ENCODE measurements around the gene TMEM270. TPM values are rescaled to one million over a fixed set of nuclear protein-coding genes. Genes with fewer than 3 reads are reported as not detected.

The TMEM270 gene
- total RNA-seq, 1 donor from 2014 or later = not detected

GRCh38 chr7:73839290-73839689 is 21.7 kb upstream of the TMEM270 start:
- Mint-ChIP-seq H3K4me1 (ENCODE audit: unreplicated experiment) (peaks cover 11% of the 10 kb centered on the region), H3K36me3 (ENCODE audit: low read depth, unreplicated experiment) (no peaks in the 10 kb centered on the region), H3K27ac (ENCODE audit: unreplicated experiment) (no peak overlapping the region), H3K9me3 (ENCODE audit: unreplicated experiment) (no peaks in the 10 kb centered on the region), H3K27me3 (ENCODE audit: unreplicated experiment) (peaks cover 11% of the 10 kb centered on the region), H3K4me3 (ENCODE audit: unreplicated experiment) (no peak overlapping the region)
- TF ChIP-seq, protein P1, sequence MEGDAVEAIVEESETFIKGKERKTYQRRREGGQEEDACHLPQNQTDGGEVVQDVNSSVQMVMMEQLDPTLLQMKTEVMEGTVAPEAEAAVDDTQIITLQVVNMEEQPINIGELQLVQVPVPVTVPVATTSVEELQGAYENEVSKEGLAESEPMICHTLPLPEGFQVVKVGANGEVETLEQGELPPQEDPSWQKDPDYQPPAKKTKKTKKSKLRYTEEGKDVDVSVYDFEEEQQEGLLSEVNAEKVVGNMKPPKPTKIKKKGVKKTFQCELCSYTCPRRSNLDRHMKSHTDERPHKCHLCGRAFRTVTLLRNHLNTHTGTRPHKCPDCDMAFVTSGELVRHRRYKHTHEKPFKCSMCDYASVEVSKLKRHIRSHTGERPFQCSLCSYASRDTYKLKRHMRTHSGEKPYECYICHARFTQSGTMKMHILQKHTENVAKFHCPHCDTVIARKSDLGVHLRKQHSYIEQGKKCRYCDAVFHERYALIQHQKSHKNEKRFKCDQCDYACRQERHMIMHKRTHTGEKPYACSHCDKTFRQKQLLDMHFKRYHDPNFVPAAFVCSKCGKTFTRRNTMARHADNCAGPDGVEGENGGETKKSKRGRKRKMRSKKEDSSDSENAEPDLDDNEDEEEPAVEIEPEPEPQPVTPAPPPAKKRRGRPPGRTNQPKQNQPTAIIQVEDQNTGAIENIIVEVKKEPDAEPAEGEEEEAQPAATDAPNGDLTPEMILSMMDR (IDR thresholded peaks at IDR 0.05; ENCODE audit: unreplicated experiment) = no peak
- DNase-seq (ENCODE audit: low spot score) = no peak

- no peak overlapping the region for H3K27ac Mint-ChIP-seq (ENCODE audit: unreplicated experiment)
- TF ChIP-seq, protein P1 (IDR thresholded peaks at IDR 0.05; ENCODE audit: unreplicated experiment) = peak; percentile 49
- no peak for DNase-seq (ENCODE audit: low spot score)
- peaks cover 16% of the 10 kb centered on the region for H3K4me1 Mint-ChIP-seq (ENCODE audit: unreplicated experiment)
- H3K4me3 Mint-ChIP-seq (ENCODE audit: unreplicated experiment) = no peak overlapping the region
- H3K27me3 Mint-ChIP-seq (ENCODE audit: unreplicated experiment) = peaks cover 11% of the 10 kb centered on the region
- no peaks in the 10 kb centered on the region for H3K36me3 Mint-ChIP-seq (ENCODE audit: low read depth, unreplicated experiment)
- H3K9me3 Mint-ChIP-seq (ENCODE audit: unreplicated experiment) = no peaks in the 10 kb centered on the region
Measured at GRCh38 chr7:73839743-73840714, 20.9 kb upstream of the TMEM270 start.

GRCh38 chr7:73840715-73841379 is 20.1 kb upstream of the TMEM270 start:
- Mint-ChIP-seq H3K27me3 (ENCODE audit: unreplicated experiment) (peaks cover 11% of the 10 kb centered on the region), H3K27ac (ENCODE audit: unreplicated experiment) (no peak overlapping the region), H3K4me3 (ENCODE audit: unreplicated experiment) (no peak overlapping the region), H3K9me3 (ENCODE audit: unreplicated experiment) (no peaks in the 10 kb centered on the region), H3K36me3 (ENCODE audit: low read depth, unreplicated experiment) (no peaks in the 10 kb centered on the region), H3K4me1 (ENCODE audit: unreplicated experiment) (peaks cover 19% of the 10 kb centered on the region)
- no peak for DNase-seq (ENCODE audit: low spot score)
- TF ChIP-seq, protein P1 (IDR thresholded peaks at IDR 0.05; ENCODE audit: unreplicated experiment) = no peak

DNA sequence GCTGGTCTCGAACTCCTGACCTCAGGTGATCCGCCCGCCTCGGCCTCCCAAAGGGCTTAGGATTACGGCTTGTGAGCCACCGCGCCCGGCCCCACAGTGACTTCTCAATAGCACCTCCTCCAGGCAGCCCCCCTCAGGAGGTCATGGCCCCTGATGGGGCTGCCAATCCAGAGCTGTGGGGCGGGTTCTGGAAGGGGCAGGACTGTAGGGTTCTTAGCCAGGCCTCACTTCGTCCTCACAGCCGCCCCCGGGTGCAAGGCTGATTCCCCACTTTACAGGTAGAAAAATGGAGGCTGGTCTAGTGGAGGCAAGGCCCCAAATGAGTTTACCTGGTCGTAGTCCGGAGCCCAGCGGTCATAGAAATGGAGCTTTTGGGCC is 19.3 kb upstream of the TMEM270 start:
- Mint-ChIP-seq H3K27ac (ENCODE audit: unreplicated experiment) (no peak overlapping the region), H3K36me3 (ENCODE audit: low read depth, unreplicated experiment) (no peaks in the 10 kb centered on the region), H3K27me3 (ENCODE audit: unreplicated experiment) (peaks cover 11% of the 10 kb centered on the region), H3K4me3 (ENCODE audit: unreplicated experiment) (peak overlapping the region; percentile 81), H3K4me1 (ENCODE audit: unreplicated experiment) (peaks cover 22% of the 10 kb centered on the region), H3K9me3 (ENCODE audit: unreplicated experiment) (no peaks in the 10 kb centered on the region)
- TF ChIP-seq, protein P1 (IDR thresholded peaks at IDR 0.05; ENCODE audit: unreplicated experiment) = no peak
- no peak for DNase-seq (ENCODE audit: low spot score)
